HepG2 (cell line): ENCODE data around the gene CYP26B1. TPM values are rescaled to one million over a fixed set of nuclear protein-coding genes. Genes with fewer than 3 reads are reported as not detected.

ENCODE experiments used
- ARNTL ChIP-seq: sonication (generic); formaldehyde crosslinking; IDR thresholded peaks from 2 replicates; pipeline ENCODE4 v1.4.0; 2020; ENCODE audit warnings: mild to moderate bottlenecking, missing genetic modification reagents
- CBFB ChIP-seq: sonication (generic); formaldehyde crosslinking; IDR thresholded peaks from 2 replicates; pipeline ENCODE4 v1.4.0; 2020; ENCODE audit warnings: missing genetic modification reagents
- HDAC2 ChIP-seq: sonication (generic); formaldehyde crosslinking; IDR thresholded peaks from 2 replicates; pipeline ENCODE4 v1.4.0; 2020; ENCODE audit warnings: missing genetic modification reagents
- HOXD1 ChIP-seq: sonication (generic); formaldehyde crosslinking; IDR thresholded peaks from 2 replicates; pipeline ENCODE4 v1.5.0; 2020; ENCODE audit warnings: missing genetic modification reagents
- MED8 ChIP-seq: sonication (generic); formaldehyde crosslinking; IDR thresholded peaks from 2 replicates; pipeline ENCODE4 v1.8.1; 2023; ENCODE audit warnings: mild to moderate bottlenecking, missing genetic modification reagents; ENCODE audit not compliant: insufficient replicate concordance
- TGIF2 ChIP-seq: IDR thresholded peaks from 2 replicates; pipeline ENCODE4 v1.6.1; 2016; ENCODE audit warnings: control low read depth, missing compliant biosample characterization
- ZFP37 ChIP-seq: sonication (generic); formaldehyde crosslinking; IDR thresholded peaks from 2 replicates; pipeline ENCODE4 v1.4.0; 2020; ENCODE audit warnings: missing genetic modification reagents, borderline replicate concordance
- ZNF234 ChIP-seq: sonication (generic); formaldehyde crosslinking; conservative IDR thresholded peaks from 2 replicates; pipeline ENCODE4 v1.5.1; 2020; ENCODE audit warnings: mild to moderate bottlenecking, missing genetic modification reagents
- polyA plus RNA-seq, 8 experiments: library from polyadenylated mRNA; depleted of rRNA in 3 of 8; stranded (reverse) in 7 of 8; unstranded in 1 of 8; fragments of >200 nt; fragmentation: Illumina TruSeq in 4 of 8; extraction: Trizol in 4 of 8; gene quantifications; 2 replicates each; pipeline versions ENCODE4 v1.2.1 to v1.2.3, GENCODE V29; 2011 to 2016; ENCODE audit warnings: low read depth in 4 of 8, missing spikeins in 1 of 8, mixed read lengths in 1 of 8; ENCODE audit not compliant: insufficient read depth in 1 of 8
- total RNA-seq, 5 experiments: library from RNA; depleted of rRNA; stranded (reverse); fragments of >200 nt; fragmentation: Illumina TruSeq; extraction: Trizol; gene quantifications; 2 replicates each; pipeline ENCODE4 v1.2.3, GENCODE V29; 2016; ENCODE audit warnings: low read depth in 1 of 5
- TF ChIP-seq, protein P1 (sequence below): sonication (generic); formaldehyde crosslinking; IDR thresholded peaks from 2 replicates; pipeline ENCODE4 v1.4.0; 2020; ENCODE audit warnings: missing genetic modification reagents
- TF ChIP-seq, protein P2 (sequence below): sonication (generic); formaldehyde crosslinking; IDR thresholded peaks from 2 replicates; pipeline ENCODE4 v1.4.0; 2020; ENCODE audit warnings: missing genetic modification reagents, mild to moderate bottlenecking, borderline replicate concordance
- TF ChIP-seq, protein P3 (sequence below): sonication (generic); formaldehyde crosslinking; IDR thresholded peaks from 2 replicates; pipeline ENCODE4 v1.4.0; 2020; ENCODE audit warnings: missing genetic modification reagents
- TF ChIP-seq, protein P4 (sequence below): sonication (generic); formaldehyde crosslinking; IDR thresholded peaks from 2 replicates; pipeline ENCODE4 v1.5.1; 2020; ENCODE audit warnings: mild to moderate bottlenecking, moderate library complexity, missing genetic modification reagents

Gene CYP26B1
- total and polyA plus RNA-seq, 2 of the 13 experiments (the other 11 are each of a cell fraction or from before 2014, with no cell fraction given), result 0.05 to 0.07 TPM

DNA sequence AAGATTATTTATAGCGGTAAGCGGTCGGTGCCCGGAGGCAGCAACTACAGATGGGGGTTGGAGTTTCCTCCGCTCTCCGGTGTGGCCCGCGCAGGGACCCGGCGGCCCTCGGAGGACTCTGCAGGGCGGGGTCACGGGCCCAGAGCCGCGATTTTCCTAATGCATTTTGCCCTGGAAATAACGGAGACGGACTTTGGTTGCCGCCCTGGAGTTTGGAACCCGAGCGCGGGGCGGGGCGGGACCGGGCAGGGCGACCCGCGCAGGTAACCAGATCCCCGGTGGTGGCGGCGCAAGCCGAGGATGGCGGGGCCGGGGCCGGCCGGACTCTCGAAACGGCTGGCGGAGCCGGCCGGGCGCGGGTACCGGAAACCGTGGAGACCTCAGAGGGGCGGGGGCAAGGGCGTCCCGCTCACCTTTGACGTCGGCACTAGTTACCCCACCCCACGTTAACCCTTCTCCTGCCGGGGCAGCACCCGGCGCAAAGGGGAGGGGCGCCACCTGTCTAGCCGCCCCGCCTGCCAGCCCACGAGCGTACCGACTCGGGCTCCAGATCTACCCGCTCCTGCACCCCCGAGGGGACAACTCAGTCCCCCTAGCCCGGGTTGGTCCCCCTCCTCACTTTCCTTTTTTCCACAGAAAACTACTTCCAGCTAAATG lies 2.9 kb downstream of the CYP26B1 start (continued):
- TF ChIP-seq, protein P1, sequence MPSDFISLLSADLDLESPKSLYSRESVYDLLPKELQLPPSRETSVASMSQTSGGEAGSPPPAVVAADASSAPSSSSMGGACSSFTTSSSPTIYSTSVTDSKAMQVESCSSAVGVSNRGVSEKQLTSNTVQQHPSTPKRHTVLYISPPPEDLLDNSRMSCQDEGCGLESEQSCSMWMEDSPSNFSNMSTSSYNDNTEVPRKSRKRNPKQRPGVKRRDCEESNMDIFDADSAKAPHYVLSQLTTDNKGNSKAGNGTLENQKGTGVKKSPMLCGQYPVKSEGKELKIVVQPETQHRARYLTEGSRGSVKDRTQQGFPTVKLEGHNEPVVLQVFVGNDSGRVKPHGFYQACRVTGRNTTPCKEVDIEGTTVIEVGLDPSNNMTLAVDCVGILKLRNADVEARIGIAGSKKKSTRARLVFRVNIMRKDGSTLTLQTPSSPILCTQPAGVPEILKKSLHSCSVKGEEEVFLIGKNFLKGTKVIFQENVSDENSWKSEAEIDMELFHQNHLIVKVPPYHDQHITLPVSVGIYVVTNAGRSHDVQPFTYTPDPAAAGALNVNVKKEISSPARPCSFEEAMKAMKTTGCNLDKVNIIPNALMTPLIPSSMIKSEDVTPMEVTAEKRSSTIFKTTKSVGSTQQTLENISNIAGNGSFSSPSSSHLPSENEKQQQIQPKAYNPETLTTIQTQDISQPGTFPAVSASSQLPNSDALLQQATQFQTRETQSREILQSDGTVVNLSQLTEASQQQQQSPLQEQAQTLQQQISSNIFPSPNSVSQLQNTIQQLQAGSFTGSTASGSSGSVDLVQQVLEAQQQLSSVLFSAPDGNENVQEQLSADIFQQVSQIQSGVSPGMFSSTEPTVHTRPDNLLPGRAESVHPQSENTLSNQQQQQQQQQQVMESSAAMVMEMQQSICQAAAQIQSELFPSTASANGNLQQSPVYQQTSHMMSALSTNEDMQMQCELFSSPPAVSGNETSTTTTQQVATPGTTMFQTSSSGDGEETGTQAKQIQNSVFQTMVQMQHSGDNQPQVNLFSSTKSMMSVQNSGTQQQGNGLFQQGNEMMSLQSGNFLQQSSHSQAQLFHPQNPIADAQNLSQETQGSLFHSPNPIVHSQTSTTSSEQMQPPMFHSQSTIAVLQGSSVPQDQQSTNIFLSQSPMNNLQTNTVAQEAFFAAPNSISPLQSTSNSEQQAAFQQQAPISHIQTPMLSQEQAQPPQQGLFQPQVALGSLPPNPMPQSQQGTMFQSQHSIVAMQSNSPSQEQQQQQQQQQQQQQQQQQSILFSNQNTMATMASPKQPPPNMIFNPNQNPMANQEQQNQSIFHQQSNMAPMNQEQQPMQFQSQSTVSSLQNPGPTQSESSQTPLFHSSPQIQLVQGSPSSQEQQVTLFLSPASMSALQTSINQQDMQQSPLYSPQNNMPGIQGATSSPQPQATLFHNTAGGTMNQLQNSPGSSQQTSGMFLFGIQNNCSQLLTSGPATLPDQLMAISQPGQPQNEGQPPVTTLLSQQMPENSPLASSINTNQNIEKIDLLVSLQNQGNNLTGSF (CRISPR knock-in tag), result no peak
- TF ChIP-seq ZFP37 (no peak), HDAC2 (CRISPR knock-in tag) (no peak), ARNTL (CRISPR knock-in tag) (no peak), HOXD1 (no peak), ZNF234 (CRISPR knock-in tag) (no peak), MED8 (CRISPR knock-in tag) (no peak), CBFB (CRISPR knock-in tag) (no peak), TGIF2 (CRISPR knock-in tag) (no peak)
- TF ChIP-seq, protein P2, sequence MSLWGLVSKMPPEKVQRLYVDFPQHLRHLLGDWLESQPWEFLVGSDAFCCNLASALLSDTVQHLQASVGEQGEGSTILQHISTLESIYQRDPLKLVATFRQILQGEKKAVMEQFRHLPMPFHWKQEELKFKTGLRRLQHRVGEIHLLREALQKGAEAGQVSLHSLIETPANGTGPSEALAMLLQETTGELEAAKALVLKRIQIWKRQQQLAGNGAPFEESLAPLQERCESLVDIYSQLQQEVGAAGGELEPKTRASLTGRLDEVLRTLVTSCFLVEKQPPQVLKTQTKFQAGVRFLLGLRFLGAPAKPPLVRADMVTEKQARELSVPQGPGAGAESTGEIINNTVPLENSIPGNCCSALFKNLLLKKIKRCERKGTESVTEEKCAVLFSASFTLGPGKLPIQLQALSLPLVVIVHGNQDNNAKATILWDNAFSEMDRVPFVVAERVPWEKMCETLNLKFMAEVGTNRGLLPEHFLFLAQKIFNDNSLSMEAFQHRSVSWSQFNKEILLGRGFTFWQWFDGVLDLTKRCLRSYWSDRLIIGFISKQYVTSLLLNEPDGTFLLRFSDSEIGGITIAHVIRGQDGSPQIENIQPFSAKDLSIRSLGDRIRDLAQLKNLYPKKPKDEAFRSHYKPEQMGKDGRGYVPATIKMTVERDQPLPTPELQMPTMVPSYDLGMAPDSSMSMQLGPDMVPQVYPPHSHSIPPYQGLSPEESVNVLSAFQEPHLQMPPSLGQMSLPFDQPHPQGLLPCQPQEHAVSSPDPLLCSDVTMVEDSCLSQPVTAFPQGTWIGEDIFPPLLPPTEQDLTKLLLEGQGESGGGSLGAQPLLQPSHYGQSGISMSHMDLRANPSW, result no peak
- TF ChIP-seq, protein P3, sequence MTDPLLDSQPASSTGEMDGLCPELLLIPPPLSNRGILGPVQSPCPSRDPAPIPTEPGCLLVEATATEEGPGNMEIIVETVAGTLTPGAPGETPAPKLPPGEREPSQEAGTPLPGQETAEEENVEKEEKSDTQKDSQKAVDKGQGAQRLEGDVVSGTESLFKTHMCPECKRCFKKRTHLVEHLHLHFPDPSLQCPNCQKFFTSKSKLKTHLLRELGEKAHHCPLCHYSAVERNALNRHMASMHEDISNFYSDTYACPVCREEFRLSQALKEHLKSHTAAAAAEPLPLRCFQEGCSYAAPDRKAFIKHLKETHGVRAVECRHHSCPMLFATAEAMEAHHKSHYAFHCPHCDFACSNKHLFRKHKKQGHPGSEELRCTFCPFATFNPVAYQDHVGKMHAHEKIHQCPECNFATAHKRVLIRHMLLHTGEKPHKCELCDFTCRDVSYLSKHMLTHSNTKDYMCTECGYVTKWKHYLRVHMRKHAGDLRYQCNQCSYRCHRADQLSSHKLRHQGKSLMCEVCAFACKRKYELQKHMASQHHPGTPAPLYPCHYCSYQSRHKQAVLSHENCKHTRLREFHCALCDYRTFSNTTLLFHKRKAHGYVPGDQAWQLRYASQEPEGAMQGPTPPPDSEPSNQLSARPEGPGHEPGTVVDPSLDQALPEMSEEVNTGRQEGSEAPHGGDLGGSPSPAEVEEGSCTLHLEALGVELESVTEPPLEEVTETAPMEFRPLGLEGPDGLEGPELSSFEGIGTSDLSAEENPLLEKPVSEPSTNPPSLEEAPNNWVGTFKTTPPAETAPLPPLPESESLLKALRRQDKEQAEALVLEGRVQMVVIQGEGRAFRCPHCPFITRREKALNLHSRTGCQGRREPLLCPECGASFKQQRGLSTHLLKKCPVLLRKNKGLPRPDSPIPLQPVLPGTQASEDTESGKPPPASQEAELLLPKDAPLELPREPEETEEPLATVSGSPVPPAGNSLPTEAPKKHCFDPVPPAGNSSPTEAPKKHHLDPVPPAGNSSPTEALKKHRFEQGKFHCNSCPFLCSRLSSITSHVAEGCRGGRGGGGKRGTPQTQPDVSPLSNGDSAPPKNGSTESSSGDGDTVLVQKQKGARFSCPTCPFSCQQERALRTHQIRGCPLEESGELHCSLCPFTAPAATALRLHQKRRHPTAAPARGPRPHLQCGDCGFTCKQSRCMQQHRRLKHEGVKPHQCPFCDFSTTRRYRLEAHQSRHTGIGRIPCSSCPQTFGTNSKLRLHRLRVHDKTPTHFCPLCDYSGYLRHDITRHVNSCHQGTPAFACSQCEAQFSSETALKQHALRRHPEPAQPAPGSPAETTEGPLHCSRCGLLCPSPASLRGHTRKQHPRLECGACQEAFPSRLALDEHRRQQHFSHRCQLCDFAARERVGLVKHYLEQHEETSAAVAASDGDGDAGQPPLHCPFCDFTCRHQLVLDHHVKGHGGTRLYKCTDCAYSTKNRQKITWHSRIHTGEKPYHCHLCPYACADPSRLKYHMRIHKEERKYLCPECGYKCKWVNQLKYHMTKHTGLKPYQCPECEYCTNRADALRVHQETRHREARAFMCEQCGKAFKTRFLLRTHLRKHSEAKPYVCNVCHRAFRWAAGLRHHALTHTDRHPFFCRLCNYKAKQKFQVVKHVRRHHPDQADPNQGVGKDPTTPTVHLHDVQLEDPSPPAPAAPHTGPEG (CRISPR knock-in tag), result no peak
- TF ChIP-seq, protein P4, sequence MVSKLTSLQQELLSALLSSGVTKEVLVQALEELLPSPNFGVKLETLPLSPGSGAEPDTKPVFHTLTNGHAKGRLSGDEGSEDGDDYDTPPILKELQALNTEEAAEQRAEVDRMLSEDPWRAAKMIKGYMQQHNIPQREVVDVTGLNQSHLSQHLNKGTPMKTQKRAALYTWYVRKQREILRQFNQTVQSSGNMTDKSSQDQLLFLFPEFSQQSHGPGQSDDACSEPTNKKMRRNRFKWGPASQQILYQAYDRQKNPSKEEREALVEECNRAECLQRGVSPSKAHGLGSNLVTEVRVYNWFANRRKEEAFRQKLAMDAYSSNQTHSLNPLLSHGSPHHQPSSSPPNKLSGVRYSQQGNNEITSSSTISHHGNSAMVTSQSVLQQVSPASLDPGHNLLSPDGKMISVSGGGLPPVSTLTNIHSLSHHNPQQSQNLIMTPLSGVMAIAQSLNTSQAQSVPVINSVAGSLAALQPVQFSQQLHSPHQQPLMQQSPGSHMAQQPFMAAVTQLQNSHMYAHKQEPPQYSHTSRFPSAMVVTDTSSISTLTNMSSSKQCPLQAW (CRISPR knock-in tag), result no peak
